Endothelial cell of umbilical vein (primary cell): ENCODE data around the gene TTC34. TPM values are rescaled to one million over a fixed set of nuclear protein-coding genes. Genes with fewer than 3 reads are reported as not detected.

Source experiments
- BruUV-seq: library from RNA; stranded (reverse); fragments of 400-500 nt; replicated peaks from 2 replicates; lab custom pipeline; 2021; lab: Mats Ljungman, UMichigan
- CTCF ChIA-PET: fragments of 300-600, 350-600 bp; sonication (Branson Sonifier 250); formaldehyde crosslinking; loops from one replicate; lab custom pipeline; 2021; ENCODE audit warnings: antibody characterized with exemption, inconsistent platforms; lab: Charles Lee
- POLR2A ChIA-PET: fragments of 300-600, 350-600 bp; sonication (Branson Sonifier 250); formaldehyde crosslinking; loops from one replicate; lab custom pipeline; 2021; ENCODE audit warnings: antibody characterized with exemption, inconsistent platforms; lab: Charles Lee
- DNase-seq: peaks from one replicate; pipeline ENCODE4 v3.0.0-alpha.2; 2011; ENCODE audit warnings: low read depth, low spot score
- FAIRE-seq: peaks from 2 replicates; lab custom pipeline; 2011; peaks lifted over from hg19 to GRCh38; lab: Jason Lieb, UNC
- H2AFZ ChIP-seq: 2 replicates; pipeline ENCODE4 v1.6.0; 2012; ENCODE audit warnings: low read depth, low read length, control low read depth, inconsistent platforms
- H3K27ac ChIP-seq: 2 replicates; pipeline ENCODE4 v1.5.1; 2011; ENCODE audit warnings: low read depth, mild to moderate bottlenecking, control low read depth, low read length, moderate library complexity; ENCODE audit not compliant: insufficient read depth
- H3K27me3 ChIP-seq, 2 experiments: 2 replicates each; pipeline versions ENCODE4 v1.6.0 to v1.6.1; 2011; ENCODE audit warnings: low read length in 2 of 2, mixed read lengths in 1 of 2; ENCODE audit not compliant: control insufficient read depth in 2 of 2, insufficient read depth in 2 of 2
- H3K36me3 ChIP-seq, 2 experiments: 2 replicates in 1 of 2; 3 replicates in 1 of 2; pipeline ENCODE4 v1.5.1; 2011; ENCODE audit warnings: low read length in 2 of 2, mild to moderate bottlenecking in 1 of 2, moderate library complexity in 1 of 2; ENCODE audit not compliant: control insufficient read depth in 2 of 2, insufficient read depth in 2 of 2; ENCODE audit errors: extremely low read depth in 1 of 2
- H3K4me1 ChIP-seq: 3 replicates; pipeline ENCODE4 v1.5.1; 2011; ENCODE audit warnings: mild to moderate bottlenecking, low read length; ENCODE audit not compliant: control insufficient read depth, insufficient read depth; ENCODE audit errors: extremely low read depth
- H3K4me2 ChIP-seq: 2 replicates; pipeline ENCODE4 v1.6.1; 2011; ENCODE audit warnings: low read length, control low read depth, mixed read lengths; ENCODE audit not compliant: insufficient read depth
- H3K4me3 ChIP-seq, 3 experiments: fragments of 200-600 bp in 1 of 3; sonication (generic), shearing (Covaris generic) in 1 of 3; replicated peaks in 1 of 3; 2 replicates each; pipeline ENCODE4 v1.5.1; 2011 to 2016; ENCODE audit warnings: control low read depth in 3 of 3, low read length in 3 of 3, mild to moderate bottlenecking in 2 of 3, inconsistent platforms in 1 of 3, low read depth in 1 of 3, moderate library complexity in 1 of 3; ENCODE audit not compliant: insufficient read depth in 1 of 3
- H3K79me2 ChIP-seq: 2 replicates; pipeline ENCODE4 v1.6.0; 2012; ENCODE audit warnings: low read length, inconsistent platforms; ENCODE audit not compliant: control insufficient read depth, insufficient read depth
- H3K9ac ChIP-seq: replicated peaks from 2 replicates; pipeline ENCODE3; 2011; ENCODE audit warnings: low read length, control low read depth; ENCODE audit not compliant: insufficient read depth; ENCODE audit errors: extremely low read depth
- H3K9me1 ChIP-seq: replicated peaks from 3 replicates; pipeline ENCODE4 v1.6.0; 2011; ENCODE audit warnings: mild to moderate bottlenecking, low read length; ENCODE audit not compliant: control insufficient read depth, insufficient read depth; ENCODE audit errors: extremely low read depth
- H3K9me3 ChIP-seq: replicated peaks from 2 replicates; pipeline ENCODE4 v1.5.1; 2012; ENCODE audit warnings: low read length, inconsistent platforms; ENCODE audit not compliant: control insufficient read depth, insufficient read depth
- H4K20me1 ChIP-seq: replicated peaks from 2 replicates; pipeline ENCODE3; 2011; ENCODE audit warnings: mild to moderate bottlenecking, low read length; ENCODE audit not compliant: control insufficient read depth, insufficient read depth; ENCODE audit errors: extremely low read depth
- CTCF ChIP-seq, 2 donors: IDR thresholded peaks; 1 replicate in 1 of 2; 2 replicates in 1 of 2; pipeline ENCODE4 v1.5.1; 2011; ENCODE audit warnings: low read length in 2 of 2, mild to moderate bottlenecking in 2 of 2, moderate library complexity in 2 of 2, control low read depth in 1 of 2, inconsistent platforms in 1 of 2, low read depth in 1 of 2; ENCODE audit not compliant: insufficient read depth in 1 of 2; ENCODE audit errors: extremely low read depth in 1 of 2
- EZH2 ChIP-seq: IDR thresholded peaks from 2 replicates; pipeline ENCODE4 v1.6.1; 2012; ENCODE audit warnings: borderline replicate concordance, low read depth, mild to moderate bottlenecking, moderate library complexity, low read length, inconsistent platforms; ENCODE audit not compliant: severe bottlenecking
- FOS ChIP-seq: IDR thresholded peaks from 2 replicates; pipeline ENCODE4 v1.6.1; 2011; ENCODE audit warnings: mild to moderate bottlenecking, low read length, moderate library complexity, borderline replicate concordance; ENCODE audit not compliant: insufficient read depth
- GATA2 ChIP-seq: IDR thresholded peaks from 2 replicates; pipeline ENCODE4 v1.7.0; 2011; ENCODE audit warnings: low read depth, mild to moderate bottlenecking, moderate library complexity, mixed read lengths, low read length; ENCODE audit not compliant: insufficient read length, insufficient read depth
- JUN ChIP-seq: IDR thresholded peaks from 2 replicates; pipeline ENCODE4 v1.6.1; 2011; ENCODE audit warnings: borderline replicate concordance, low read depth; ENCODE audit not compliant: insufficient read length, insufficient read depth
- MAX ChIP-seq: IDR thresholded peaks from 2 replicates; pipeline ENCODE4 v1.6.1; 2011; ENCODE audit not compliant: insufficient read depth, insufficient read length
- MYC ChIP-seq: IDR thresholded peaks from one replicate; pipeline ENCODE4 v1.6.1; 2011; ENCODE audit warnings: mild to moderate bottlenecking, low read depth, low read length
- POLR2A ChIP-seq: IDR thresholded peaks from 2 replicates; pipeline ENCODE4 v1.6.1; 2012; ENCODE audit warnings: low read depth, mild to moderate bottlenecking, control low read depth, low read length
- POLR2AphosphoS5 ChIP-seq: IDR thresholded peaks from 2 replicates; pipeline ENCODE4 v1.6.1; 2012; ENCODE audit warnings: low read depth, mild to moderate bottlenecking, control low read depth, low read length, moderate library complexity; ENCODE audit not compliant: insufficient read depth
- dilution Hi-C: fragments of 300-500 bp; cut with MboI; formaldehyde crosslinking; loops from one replicate; pipeline ENCODE4 v1.15.0; 2019; ENCODE audit warnings: low sequenced_read_pairs; ENCODE audit not compliant: extremely low pct_ligation_motif_present
- intact Hi-C: fragments of 100-400 bp; cut with micrococcal nuclease; formaldehyde crosslinking; loops from one replicate; pipeline ENCODE4 v1.10.0; 2022
- polyA plus RNA-seq, 4 experiments: library from polyadenylated mRNA; depleted of rRNA in 3 of 4; stranded (reverse) in 3 of 4; unstranded in 1 of 4; fragments of >200 nt; gene quantifications; 2 replicates each; pipeline versions ENCODE4 v1.2.1 to v1.2.3, GENCODE V29; 2011 to 2012; ENCODE audit warnings: missing spikeins in 1 of 4
- total RNA-seq: library from RNA; stranded (reverse); gene quantifications from 2 replicates; pipeline ENCODE4 v1.2.3, GENCODE V29; 2021

Gene TTC34
- total and polyA plus RNA-seq, 2 donors (not counting 3 experiments of a cell fraction or from before 2014, with no cell fraction given) = 0.08 to 0.77 TPM

- Histone ChIP-seq H3K9ac (no peak overlapping the region), H3K9me1 (no peaks in the 10 kb centered on the region), H3K79me2 (peaks cover 5% of the 10 kb centered on the region), H3K36me3 (peaks cover 3% of the 10 kb centered on the region in 2 experiments), H3K4me3 (no peak overlapping the region), H2AFZ (no peak overlapping the region), H3K27me3 (no peaks in the 10 kb centered on the region), H3K27ac (no peak overlapping the region), H4K20me1 (no peaks in the 10 kb centered on the region), H3K9me3 (no peaks in the 10 kb centered on the region), H3K4me1 (peaks cover 8% of the 10 kb centered on the region), H3K4me2 (no peak overlapping the region)
- FAIRE-seq (no peak), DNase-seq (no peak)
- BruUV-seq = no TSS peak
- CTCF ChIA-PET = no interaction called here
- POLR2A ChIA-PET = no interaction called here
- intact Hi-C loops = no loop called here
- TF ChIP-seq MYC = no peak
- no peak for TF ChIP-seq CTCF (IDR thresholded peaks at IDR 0.05; ENCODE audit: extremely low read depth in 1 of 2, insufficient read depth in 1 of 2, low read depth in 1 of 2, low read length in 2 of 2)
- no peak for TF ChIP-seq MAX
- TF ChIP-seq JUN = no peak
- TF ChIP-seq FOS = no peak
- no peak for TF ChIP-seq EZH2
- TF ChIP-seq GATA2 = no peak
- no peak for TF ChIP-seq POLR2AphosphoS5
- TF ChIP-seq POLR2A = no peak
- dilution Hi-C loops = no loop called here
Observed at GRCh38 chr1:2591233-2591580, 210.3 kb downstream of the TTC34 start.
